IPS DF 4.7 (cell line): ENCODE results near the gene FBXL16.

Experiments
- DNase-seq: peaks from one replicate; pipeline ENCODE4 v3.0.0-alpha.2; 2013; ENCODE audit warnings: low spot score; ENCODE audit errors: extremely low read depth

FBXL16 gene

DNA sequence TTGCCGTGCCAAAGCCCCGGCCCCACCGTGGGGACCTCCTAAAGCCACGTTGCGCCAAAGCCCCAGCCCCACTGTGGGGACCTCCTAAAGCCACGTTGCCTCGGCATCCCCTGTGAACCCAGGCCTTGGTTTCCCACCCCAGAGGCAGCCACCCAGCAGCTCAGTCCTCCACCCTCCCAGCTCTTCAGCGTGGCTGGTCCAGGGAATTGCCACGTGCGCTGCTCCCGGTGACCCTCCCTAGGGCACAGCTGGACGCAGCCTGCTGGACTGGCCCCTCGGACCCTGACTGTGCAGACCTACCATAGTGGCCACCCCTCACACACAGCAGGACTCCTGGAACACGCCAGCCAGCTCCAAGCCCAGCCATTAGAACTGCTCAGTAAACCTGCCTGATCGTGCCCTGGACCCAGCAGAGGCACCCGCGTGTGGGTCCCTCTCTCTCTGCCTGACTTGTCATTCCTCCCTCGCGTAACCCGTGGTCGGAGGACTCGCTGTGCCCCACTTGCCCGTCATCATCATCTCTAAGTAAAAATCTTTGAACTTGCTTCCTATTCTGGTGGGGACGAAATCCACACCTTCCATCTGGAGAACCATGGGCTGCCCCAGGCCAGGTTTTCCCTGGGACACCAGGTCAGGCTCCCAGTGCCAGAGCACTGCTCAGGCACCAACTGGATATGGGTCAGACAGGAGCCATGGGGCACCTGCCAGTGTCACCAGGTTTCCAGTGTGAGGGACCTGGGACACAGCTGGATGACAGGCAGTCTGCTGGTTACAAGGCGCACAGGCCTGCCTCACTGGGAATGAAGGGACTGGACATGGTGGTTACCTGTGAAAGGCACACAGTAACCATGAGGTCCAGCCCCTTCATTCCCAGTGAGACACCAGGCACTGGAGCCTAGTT, 29.6 kb upstream of the FBXL16 start:
- DNase-seq: no peak

DNA sequence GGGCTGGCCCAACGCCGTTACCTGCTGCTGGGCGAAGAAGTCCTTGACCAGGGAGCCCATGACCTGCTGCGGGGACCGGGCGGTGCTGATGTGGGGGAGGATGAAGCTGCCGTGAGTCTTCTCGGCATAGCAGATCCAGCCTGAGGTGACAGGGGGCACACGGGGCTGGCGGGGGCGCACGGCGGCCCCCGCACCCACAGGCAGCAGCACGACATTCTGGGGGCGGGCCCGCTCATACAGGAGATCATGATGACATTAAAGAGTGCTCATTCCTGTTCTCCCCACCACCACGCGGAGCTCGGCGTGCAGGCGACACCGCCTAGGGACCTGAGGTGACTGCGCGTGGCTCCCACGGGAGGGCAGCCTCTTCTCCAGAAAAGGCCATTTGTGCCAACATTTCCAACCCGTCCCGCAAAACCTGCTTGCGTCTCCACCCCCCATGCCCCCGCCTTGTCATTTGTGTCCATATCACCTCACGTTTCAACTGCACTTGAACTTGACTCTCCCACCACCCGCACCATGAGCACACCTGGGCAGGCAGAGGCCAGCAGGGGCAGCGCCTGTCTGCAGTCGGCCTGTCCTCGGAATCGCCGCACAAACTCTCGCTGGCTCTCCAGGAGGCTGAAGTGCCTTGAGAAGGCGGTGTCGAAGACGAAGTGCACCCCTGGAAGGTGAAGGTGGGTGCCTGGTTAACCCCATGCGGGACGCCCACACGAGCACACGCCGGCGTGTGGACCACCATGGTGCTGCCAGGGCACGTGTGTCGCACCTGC, 28.8 kb upstream of the FBXL16 start:
- no peak for DNase-seq

DNA sequence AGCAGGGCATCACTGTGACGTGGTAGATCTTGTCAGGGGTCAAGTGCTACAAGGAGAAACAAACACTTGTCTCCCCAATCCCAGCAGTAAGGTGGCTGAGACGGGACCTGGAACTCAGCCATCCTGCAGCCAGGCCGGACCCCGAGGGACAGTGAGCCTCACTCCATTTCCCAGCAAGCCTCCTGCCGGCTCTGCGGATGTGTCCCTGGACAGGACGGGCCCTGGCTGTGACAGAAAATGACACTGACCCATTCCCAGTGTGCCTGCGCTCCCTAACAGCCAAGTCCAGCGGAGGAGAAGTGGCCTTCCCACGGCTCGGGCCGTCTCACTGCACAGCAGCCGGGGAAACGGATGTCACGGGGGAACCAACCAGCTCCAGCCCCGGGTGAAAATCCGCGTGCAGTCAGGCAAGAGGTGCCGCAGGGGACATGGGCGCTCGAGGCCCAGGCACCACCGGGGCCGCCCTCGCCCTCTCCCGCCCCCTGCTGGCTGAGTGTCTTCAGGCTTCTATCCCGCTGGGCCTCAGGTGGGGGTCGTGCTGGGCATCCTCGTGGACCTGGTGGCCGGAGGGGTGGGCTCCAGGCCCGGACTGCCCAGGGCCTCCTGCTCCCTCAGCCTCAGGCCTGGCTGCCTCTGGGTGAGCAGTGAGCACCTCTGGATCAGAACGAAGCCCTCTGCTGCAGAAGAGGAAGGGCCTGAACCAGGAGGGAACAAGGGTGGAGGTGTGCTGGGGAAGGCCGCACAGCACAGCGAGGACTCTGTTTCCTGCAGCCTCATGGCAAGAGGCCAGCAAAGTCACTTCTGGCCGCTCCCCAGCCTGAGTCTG, 28.0 kb upstream of the FBXL16 start:
- DNase-seq: no peak

DNA sequence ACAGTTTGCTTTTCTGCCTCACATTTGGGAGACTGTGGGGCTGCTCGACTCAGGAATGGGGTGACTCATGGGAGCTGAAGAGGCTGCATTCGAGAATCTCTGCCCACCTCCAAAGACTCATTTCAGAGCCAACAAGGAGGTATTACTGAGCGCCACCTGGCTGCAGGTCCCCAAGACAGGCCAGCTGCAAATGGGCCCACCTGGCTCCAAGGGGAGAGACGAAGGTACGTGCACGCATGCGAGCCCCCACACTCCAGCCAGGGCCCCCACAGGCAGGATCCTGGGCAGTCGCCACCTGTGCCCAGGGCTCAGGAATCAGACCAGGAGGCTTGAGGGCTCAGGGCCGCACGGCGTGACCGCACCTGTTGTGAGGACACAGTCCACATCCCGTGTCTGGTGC, 27.3 kb upstream of the FBXL16 start:
- DNase-seq: no peak

DNA sequence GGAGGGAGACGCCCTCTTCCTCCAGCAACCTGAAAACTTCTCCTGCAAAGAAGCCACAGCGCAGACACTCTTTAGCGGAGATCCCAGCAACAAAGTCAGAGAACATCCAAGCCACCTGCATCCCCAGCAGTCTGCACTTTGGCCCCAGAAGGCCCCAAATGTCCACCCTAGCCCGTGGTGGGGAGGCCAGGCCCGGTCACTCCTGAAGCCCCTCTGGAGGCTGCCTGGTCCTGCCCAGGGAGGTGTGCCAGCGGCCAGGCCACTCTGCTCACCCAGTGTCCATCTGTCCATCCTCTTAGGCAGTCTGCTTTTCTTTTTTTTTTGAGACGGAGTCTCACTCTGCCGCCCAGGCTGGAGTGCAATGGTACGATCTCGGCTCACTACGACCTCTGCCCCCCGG, 26.7 kb upstream of the FBXL16 start:
- DNase-seq: no peak

DNA sequence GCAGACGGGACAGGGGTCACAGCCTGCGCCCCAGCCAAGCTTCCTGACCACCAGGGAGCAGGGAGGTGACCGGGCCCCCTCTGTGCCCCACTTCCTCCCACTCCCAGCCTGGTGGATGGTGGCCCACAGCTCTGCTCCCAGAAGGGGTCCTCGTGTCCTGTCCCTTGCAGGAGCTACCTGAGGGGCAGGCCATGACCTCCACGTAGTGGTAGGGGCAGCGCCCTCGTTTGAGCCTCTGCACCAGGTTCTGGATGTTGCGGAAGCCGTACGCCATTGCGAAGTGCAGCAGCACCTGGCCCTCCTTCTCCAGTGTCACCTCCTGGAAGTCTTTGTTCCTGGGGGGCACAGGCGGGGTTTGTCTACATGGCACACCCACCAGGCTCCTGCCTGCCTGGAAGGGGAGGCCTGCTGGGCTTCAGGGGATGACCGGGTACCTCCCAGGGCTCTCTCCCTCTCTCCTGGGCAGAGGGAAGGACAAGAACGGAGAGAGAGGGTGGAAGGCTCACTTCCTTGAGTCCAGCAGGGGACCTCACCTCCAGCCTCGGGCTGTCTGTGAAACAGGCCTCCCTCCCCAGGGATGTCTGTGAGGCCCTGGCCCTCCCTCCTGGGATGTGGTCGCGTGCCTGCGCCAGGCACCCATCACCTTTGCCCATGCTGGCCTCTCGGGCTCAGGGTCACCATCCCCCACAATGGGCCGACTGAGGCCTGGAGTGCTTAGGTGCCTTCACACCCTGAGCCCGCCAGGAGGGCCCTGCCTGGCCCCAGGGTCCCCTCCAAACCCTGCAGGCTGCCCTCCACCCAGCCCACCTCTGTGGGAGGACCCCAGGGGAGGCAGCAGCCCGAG, 25.3 kb upstream of the FBXL16 start:
- DNase-seq: no peak

DNA sequence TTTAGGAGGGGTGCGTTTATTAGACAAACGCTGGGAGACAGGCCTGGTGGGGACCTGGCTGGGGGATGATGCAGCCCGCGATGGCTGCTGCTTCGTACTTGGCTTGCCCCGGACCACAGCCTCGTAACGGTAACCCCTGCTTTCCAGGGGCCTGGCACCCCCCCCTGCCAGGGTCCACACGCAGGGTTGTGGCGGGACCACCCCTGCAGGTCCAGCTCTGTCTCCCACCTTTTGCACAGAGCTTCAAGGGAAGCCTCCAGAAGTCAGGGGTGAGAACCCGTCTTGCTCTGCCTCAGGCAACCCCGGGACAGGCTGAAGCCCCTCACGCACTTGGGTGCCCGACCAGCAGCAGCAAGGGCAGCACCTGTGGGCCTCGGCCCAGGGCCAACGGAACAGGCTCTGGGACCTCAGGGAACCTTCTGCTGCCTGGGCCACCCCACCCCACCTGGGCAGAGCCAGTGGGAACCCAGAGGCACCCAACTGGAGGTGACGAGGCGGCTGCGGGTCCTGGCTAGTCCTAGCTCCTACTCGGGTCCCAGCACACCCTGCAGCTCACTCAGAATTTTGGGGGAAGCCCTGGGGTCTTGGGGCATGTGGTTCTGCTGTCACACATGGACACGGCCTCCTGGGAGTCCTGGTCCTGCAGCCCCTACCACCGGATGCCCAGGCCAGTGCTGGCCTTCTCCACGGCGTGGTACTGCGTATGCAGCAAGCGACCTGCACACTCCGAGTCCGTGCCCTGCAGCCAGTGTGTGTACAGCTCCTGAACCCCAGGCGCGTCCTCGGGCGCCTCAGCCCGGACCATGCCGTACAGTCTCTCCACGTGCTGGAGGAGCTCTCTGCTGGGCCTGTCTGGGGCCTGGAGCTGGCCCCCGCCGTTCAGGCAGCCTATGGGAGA, 24.4 kb upstream of the FBXL16 start:
- no peak for DNase-seq

DNA sequence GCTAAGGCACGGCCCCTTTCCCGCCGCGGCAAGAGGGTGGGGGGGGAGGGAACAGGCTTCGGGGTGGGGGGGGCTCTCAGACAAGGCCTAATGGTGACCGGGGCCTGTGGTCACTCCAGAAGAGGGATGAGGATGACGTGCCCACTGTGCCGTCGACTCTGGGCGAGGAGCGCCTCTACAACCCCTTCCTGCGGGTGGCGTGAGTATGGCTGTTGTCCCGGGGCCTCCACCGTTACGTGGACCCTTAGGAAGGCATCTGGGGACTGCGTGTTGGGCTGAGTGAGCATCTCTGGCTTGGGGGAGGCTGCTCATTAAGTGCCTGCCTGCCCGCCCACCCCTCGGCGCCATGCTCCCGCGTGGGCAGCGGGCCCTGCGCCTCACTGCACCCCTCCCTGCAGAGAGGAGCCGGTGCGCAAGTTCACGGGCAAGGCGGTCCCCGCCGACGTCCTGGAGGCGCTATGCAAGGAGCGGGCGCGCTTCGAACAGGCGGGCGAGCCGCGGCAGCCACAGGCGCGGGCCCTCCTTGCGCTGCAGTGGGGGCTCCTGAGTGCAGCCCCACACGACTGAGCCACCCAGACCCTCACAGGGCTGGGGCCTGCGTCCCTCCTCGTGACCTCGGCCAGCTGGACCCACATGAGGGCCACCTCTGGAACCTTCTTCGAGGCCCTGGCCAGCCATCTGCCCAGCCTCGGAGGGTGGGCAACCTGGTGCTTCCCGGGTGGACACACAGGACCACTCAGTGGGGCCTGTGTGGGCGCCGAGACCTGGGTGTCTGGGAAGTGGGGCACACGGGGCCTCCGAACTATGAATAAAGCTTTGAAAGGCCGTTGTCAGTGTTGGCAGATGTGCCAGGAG, 23.5 kb upstream of the FBXL16 start:
- DNase-seq: no peak

DNA sequence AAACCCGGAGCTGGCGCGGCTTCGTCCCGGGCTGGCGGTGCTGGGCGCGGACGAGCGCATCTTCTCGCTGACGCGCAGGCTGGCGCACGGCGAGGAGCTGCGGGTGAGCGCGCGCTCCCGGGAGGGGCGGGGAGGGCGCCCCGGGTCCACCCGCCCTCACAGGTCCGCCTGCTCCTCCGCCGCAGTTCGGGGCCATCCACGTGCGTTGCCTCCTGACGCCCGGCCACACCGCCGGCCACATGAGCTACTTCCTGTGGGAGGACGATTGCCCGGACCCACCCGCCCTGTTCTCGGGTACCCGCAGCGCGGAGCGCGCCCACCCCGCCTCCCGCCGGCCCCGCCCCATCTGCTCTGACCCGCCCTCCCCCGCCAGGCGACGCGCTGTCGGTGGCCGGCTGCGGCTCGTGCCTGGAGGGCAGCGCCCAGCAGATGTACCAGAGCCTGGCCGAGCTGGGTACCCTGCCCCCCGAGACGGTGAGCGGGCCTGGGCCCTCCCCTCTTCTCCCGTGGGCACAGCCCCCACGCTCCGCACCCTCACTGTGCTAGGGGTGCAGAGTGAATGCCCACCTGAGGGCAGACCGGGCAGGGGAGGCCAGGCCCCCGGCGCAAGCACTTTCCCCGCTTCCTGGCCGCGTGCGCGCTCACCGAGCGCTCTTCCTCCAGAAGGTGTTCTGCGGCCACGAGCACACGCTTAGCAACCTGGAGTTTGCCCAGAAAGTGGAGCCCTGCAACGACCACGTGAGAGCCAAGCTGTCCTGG, 22.7 kb upstream of the FBXL16 start:
- DNase-seq: no peak

DNA sequence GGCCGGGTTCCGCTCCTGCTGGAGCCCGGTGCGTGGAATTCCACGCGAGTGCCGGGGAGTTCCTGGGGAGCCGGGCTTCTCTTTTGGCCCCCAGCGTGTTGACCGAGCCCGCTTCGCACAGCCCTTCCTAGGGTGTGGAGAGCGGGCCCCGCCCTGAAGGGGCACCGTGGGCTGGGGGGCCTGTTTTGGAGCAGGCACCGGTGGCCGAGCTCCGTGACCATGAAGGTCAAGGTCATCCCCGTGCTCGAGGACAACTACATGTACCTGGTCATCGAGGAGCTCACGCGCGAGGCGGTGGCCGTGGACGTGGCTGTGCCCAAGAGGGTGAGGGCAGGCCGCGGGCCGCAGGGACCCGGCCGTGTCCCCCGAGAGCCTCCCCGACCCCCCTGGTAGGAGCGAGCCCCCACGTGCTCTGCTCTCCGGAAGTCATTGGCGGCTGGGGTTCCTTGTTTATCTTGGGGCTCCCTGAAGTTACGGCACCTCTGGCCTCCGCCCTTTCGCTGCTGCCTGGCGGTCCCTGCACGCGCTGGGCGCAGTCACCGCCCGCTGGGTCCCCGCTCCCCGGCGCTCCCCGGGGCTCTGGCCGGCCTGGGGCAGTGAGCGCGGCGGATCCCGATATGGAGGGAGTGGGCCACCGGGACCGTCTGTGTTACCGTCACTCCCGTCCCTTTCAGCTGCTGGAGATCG, 21.8 kb upstream of the FBXL16 start:
- no peak for DNase-seq

DNA sequence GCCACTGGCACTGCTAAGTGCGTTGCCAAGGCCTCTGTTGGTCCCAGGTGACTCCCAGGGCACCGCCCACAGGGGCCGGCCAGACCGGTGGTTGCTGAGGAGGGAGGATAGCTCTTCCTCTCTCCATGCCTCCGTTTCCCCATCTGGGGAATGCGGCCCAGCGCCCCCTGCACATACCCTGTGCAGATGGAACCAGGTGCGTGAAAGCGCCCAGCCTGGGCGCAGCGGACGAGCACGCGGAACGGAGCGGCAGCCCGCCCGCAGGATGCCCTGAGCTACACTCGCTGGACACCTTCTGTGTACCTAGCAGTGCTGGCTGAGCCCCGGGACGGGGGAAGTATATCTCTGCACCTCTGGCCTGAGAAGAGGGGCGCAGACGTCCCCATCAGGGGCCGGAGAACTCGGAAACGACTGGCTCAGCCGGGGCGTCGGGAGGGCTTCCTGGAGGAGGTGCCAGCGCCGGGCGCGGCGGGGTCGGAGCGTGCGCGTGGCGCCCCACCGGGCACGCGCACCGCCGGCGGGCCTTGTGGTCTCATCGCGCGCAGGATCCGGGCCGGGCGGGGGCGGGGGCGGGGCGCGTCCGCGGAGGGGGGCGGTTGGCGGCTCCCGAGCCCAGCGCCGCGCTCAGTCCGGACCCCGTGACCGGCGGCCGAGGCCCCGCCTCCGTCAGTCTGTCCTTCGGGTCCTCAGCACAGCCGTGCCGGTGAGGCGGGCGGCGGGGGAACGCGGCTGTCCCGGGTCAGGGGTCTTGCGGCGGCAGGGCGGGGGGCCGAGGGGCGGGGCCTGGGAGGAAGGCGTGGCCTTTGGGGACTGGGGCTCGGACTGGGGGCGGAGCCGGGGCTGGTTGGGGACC, 21.1 kb upstream of the FBXL16 start, which contains the start of the genes CCDC78 and HAGHL:
Gene CCDC78, minus strand, starts transcription at position 6 of the 853 bp plus-strand sequence. CDS start 76 bp downstream, outside the sequence.
Gene HAGHL, plus strand, starts transcription at position 669 of the 853 bp plus-strand sequence. CDS start 404 bp downstream, outside the sequence.
- DNase-seq: no peak

DNA sequence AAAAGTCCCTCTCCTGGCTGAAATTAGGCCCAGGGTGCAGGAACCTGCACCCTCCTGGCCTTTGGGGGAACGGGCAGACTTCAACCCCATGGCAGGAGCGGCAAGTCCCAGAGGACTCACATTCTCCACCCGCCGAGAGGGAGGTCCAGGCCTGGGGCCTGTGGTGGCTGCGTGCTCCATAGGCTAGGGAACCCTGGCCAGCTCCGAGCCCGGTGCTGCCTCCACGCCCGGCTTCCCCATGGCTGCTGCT, 20.5 kb upstream of the FBXL16 start:
- DNase-seq: no peak

DNA sequence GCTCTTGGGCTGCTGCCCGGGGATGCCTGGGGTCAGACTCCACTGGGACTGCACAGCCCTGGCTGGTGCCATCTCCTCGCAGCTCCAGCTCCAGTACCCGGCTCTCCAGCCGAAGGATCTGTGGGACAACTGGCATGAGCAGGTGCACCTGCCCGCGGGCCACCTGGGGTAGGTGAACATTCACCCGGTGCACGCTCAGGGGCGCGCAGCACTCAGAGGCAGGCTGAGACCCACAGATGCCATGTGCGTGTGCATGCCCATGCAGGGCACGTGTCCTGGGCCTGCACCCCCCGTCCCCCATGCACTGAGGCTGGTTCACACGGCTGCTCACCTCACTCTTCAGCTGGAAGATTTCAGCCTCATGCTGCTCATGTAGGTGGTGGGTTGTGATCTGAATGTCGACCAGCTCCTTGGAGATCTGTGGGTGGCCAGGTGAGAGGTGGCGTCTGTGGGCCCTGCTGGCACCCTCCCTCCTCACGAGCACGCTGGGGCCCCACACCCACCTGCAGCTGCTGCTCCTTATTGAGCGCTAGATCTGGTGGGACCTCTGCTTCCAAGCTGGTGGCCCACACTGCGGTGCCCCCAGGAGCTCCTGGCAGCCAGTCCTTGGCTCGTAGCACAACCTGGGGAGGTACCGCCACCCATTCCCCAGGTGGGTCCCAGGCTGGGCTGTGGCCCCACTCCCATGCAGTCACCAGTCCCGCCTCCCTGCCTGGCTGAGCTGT, 20.0 kb upstream of the FBXL16 start:
- DNase-seq: no peak

DNA sequence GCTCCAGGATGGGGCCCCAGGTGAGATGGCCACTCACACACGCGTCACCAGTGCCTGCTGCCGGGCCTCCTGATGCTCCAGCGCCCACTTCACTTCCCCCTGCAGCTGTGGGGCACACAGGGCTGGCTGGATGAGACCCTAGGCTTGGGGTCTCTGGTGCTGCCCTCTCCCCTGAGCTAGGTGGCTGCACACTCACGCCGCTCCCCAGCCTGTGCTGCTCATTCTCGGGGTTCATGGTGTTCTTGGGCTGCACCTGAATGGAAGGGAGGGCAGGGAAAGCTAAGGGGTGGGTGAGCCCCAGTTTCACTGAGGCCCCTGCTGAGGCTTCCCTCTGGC, 19.4 kb upstream of the FBXL16 start:
- DNase-seq: no peak

DNA sequence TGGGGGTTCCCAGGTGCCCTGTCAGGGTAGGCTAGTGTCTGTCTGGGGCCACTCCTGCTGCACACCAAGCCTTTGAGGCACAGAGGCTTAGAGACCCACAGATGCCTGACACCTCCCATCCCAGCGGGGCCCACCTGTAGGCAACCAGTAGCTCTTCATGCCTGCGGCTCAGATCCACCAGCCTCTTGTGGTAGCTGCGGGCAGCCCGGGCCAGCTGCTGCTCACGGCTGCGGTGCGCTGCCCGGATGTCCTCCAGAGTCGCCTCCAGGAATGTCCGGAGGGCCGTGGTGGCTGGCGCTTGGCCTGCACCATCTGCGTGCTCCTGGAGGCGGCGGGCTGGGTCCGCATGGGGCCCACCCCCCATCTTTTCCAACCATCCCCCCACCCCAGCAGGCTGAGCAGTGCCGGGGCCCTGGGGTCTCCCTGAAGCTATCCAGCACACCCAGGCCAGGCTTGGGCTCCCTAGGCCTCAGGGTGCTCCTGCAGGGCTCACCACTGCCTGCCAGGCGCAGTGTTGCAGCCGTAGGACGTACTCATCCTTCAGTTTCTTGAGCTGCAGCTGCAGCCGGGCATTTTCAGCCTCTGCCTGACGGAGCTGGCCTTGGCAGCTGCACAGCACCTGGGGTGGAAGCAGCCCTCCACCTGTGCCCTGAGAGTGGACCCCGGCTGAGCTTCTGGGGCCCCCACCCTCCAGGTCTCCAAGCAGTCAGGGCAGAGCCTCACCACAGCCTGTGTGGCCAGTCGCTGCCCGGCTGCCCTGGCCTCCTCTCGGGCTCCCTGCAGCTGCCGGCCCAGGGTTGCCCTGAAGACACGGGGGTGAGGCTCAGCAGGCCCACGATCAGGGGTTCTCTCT, 18.8 kb upstream of the FBXL16 start:
- no peak for DNase-seq
